ENCODE data around the gene USP11.

USP11 gene

DNA sequence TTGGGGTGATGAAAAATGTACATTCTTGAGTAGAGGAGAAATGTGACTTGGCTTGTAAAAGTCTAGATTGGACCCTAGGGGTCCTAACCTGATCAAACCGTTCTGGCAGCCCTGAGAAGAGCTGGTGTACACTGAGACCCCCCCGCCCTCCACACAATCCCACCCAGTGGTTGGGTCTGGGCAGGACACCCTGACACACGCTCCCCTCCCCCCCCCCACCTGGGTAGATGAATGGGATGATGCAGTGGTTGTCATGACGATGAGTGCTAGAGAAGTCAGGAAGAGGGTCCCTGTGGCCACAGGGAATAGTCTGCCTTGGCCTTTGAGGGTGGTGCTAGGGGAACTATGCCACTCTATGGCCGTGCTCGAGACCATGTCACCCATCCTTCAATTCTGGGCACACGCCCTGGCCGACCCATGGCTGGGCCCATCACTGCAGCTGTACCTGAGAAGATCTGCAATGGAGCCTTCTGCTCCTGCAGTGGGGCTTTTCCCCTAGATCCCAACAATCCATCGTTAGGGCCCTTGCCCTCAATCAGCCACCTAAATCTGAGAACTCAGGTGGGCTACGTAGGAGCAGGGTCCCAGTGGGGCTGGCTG lies 10.0 kb upstream of the USP11 start:
- ATAC-seq, result no peak
- TF ChIP-seq TOX (CRISPR knock-in tag; IDR thresholded peaks at IDR 0.05; ENCODE audit: borderline replicate concordance) (no peak), BACH2 (CRISPR knock-in tag; IDR thresholded peaks at IDR 0.05; ENCODE audit: borderline replicate concordance) (no peak), RARB (CRISPR knock-in tag; IDR thresholded peaks at IDR 0.05) (no peak), ZNF8 (CRISPR knock-in tag; IDR thresholded peaks at IDR 0.05) (no peak), SNAI2 (CRISPR knock-in tag; IDR thresholded peaks at IDR 0.05) (no peak), ZFP30 (CRISPR knock-in tag; IDR thresholded peaks at IDR 0.05) (no peak)
- TF ChIP-seq, protein P1, sequence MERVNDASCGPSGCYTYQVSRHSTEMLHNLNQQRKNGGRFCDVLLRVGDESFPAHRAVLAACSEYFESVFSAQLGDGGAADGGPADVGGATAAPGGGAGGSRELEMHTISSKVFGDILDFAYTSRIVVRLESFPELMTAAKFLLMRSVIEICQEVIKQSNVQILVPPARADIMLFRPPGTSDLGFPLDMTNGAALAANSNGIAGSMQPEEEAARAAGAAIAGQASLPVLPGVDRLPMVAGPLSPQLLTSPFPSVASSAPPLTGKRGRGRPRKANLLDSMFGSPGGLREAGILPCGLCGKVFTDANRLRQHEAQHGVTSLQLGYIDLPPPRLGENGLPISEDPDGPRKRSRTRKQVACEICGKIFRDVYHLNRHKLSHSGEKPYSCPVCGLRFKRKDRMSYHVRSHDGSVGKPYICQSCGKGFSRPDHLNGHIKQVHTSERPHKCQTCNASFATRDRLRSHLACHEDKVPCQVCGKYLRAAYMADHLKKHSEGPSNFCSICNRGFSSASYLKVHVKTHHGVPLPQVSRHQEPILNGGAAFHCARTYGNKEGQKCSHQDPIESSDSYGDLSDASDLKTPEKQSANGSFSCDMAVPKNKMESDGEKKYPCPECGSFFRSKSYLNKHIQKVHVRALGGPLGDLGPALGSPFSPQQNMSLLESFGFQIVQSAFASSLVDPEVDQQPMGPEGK (CRISPR knock-in tag; IDR thresholded peaks at IDR 0.05; ENCODE audit: borderline replicate concordance), result no peak
- TF ChIP-seq, protein P2, sequence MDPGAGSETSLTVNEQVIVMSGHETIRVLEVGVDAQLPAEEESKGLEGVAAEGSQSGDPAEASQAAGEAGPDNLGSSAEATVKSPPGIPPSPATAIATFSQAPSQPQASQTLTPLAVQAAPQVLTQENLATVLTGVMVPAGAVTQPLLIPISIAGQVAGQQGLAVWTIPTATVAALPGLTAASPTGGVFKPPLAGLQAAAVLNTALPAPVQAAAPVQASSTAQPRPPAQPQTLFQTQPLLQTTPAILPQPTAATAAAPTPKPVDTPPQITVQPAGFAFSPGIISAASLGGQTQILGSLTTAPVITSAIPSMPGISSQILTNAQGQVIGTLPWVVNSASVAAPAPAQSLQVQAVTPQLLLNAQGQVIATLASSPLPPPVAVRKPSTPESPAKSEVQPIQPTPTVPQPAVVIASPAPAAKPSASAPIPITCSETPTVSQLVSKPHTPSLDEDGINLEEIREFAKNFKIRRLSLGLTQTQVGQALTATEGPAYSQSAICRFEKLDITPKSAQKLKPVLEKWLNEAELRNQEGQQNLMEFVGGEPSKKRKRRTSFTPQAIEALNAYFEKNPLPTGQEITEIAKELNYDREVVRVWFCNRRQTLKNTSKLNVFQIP (CRISPR knock-in tag; IDR thresholded peaks at IDR 0.05; ENCODE audit: borderline replicate concordance, low read depth), result no peak

DNA sequence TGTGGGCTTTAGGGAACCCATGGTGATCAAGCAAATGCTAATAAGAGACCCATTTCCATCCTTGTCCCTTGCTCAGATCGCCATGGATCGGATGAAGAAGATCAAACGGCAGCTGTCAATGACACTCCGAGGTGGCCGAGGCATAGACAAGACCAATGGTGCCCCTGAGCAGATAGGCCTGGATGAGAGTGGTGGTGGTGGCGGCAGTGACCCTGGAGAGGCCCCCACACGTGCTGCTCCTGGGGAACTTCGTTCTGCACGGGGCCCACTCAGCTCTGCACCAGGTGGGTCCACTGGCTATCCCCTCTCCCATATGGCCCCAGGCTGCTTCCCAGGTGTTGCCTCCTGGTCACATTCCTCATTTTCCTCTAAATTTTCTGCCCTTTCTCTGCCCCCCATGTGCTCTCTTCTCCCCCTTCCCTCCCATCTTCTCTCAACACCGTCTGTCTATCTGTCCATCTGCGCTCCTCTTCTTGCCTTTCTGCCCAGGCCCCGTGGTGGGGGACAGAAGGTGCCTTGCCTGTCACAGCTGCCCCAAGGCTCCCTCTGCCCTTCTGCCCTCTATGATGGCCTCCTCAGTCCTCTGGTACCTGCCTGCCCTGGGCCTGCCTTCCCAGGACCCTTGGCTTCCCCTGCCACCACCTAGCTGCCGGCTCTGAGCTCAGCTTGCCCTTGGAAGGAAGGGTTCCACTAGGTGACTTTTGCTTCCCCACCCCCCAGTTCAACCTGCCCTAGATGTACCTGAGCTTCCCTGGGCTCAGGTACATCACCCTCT lies 9.1 kb upstream of the USP11 start:
- no peak for TF ChIP-seq PPARA (CRISPR knock-in tag; IDR thresholded peaks at IDR 0.05; ENCODE audit: borderline replicate concordance)
- ATAC-seq, result no peak

DNA sequence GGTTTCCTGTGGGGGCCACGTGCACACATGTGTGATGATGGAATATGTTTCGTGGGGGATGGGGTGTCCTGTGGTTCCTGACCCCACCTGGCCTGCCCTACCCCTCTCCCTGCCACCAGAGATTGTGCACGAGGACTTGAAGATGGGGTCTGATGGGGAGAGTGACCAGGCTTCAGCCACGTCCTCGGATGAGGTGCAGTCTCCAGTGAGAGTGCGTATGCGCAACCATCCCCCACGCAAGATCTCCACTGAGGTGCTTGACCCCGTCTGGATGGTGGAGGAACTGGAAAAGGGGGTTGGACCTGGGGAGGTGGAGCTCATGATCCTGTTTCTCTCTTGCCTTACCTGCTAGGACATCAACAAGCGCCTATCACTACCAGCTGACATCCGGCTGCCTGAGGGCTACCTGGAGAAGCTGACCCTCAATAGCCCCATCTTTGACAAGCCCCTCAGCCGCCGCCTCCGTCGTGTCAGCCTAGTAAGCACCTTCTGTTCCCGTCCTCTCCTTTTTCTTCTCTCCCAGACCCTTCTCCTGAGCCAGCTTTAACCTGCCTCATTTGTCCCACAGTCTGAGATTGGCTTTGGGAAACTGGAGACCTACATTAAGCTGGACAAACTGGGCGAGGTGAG lies 8.4 kb upstream of the USP11 start:
- no peak for TF ChIP-seq ZFP3 (CRISPR knock-in tag; IDR thresholded peaks at IDR 0.05)
- no peak for TF ChIP-seq GLIS3 (CRISPR knock-in tag; IDR thresholded peaks at IDR 0.05)
- TF ChIP-seq ZNF70 (CRISPR knock-in tag; IDR thresholded peaks at IDR 0.05), result no peak
- TF ChIP-seq, protein P1 (CRISPR knock-in tag; IDR thresholded peaks at IDR 0.05; ENCODE audit: borderline replicate concordance), result no peak
- TF ChIP-seq, protein P3, sequence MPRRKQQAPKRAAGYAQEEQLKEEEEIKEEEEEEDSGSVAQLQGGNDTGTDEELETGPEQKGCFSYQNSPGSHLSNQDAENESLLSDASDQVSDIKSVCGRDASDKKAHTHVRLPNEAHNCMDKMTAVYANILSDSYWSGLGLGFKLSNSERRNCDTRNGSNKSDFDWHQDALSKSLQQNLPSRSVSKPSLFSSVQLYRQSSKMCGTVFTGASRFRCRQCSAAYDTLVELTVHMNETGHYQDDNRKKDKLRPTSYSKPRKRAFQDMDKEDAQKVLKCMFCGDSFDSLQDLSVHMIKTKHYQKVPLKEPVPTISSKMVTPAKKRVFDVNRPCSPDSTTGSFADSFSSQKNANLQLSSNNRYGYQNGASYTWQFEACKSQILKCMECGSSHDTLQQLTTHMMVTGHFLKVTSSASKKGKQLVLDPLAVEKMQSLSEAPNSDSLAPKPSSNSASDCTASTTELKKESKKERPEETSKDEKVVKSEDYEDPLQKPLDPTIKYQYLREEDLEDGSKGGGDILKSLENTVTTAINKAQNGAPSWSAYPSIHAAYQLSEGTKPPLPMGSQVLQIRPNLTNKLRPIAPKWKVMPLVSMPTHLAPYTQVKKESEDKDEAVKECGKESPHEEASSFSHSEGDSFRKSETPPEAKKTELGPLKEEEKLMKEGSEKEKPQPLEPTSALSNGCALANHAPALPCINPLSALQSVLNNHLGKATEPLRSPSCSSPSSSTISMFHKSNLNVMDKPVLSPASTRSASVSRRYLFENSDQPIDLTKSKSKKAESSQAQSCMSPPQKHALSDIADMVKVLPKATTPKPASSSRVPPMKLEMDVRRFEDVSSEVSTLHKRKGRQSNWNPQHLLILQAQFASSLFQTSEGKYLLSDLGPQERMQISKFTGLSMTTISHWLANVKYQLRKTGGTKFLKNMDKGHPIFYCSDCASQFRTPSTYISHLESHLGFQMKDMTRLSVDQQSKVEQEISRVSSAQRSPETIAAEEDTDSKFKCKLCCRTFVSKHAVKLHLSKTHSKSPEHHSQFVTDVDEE (CRISPR knock-in tag; IDR thresholded peaks at IDR 0.05), result no peak
- no peak for TF ChIP-seq ZC3H10 (CRISPR knock-in tag; IDR thresholded peaks at IDR 0.05)
- no peak for TF ChIP-seq ZFP30 (CRISPR knock-in tag; IDR thresholded peaks at IDR 0.05)
- TF ChIP-seq TOX (CRISPR knock-in tag; IDR thresholded peaks at IDR 0.05; ENCODE audit: borderline replicate concordance), result no peak
- TF ChIP-seq ESRRG (CRISPR knock-in tag; IDR thresholded peaks at IDR 0.05), result no peak
- TF ChIP-seq ZNF565 (CRISPR knock-in tag; conservative IDR thresholded peaks at IDR 0.05; ENCODE audit: low read depth), result no peak
- no peak for TF ChIP-seq PPARA (CRISPR knock-in tag; IDR thresholded peaks at IDR 0.05; ENCODE audit: borderline replicate concordance)
- no peak for TF ChIP-seq BACH2 (CRISPR knock-in tag; IDR thresholded peaks at IDR 0.05; ENCODE audit: borderline replicate concordance)
- TF ChIP-seq, protein P2 (CRISPR knock-in tag; IDR thresholded peaks at IDR 0.05; ENCODE audit: borderline replicate concordance, low read depth), result no peak
- no peak for TF ChIP-seq RARB (CRISPR knock-in tag; IDR thresholded peaks at IDR 0.05)
- no peak for TF ChIP-seq CSDC2 (CRISPR knock-in tag; IDR thresholded peaks at IDR 0.05)
- TF ChIP-seq, protein P4, sequence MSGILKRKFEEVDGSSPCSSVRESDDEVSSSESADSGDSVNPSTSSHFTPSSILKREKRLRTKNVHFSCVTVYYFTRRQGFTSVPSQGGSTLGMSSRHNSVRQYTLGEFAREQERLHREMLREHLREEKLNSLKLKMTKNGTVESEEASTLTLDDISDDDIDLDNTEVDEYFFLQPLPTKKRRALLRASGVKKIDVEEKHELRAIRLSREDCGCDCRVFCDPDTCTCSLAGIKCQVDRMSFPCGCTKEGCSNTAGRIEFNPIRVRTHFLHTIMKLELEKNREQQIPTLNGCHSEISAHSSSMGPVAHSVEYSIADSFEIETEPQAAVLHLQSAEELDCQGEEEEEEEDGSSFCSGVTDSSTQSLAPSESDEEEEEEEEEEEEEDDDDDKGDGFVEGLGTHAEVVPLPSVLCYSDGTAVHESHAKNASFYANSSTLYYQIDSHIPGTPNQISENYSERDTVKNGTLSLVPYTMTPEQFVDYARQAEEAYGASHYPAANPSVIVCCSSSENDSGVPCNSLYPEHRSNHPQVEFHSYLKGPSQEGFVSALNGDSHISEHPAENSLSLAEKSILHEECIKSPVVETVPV (CRISPR knock-in tag; IDR thresholded peaks at IDR 0.05), result no peak
- no peak for TF ChIP-seq OSR1 (CRISPR knock-in tag; IDR thresholded peaks at IDR 0.05)
- no peak for ATAC-seq

Data from SK-N-SH treated with all-trans-retinoic acid at 6 μM for 48 hours (cell line).